Thyroid gland (tissue), 4 donors: ENCODE data around the gene PRKACA.

Experiments
- CTCF ChIP-seq, 6 experiments: fragments of 200-600 bp in 3 of 6; fragments of 450-650 bp in 3 of 6; sonication (generic) in 3 of 6; IDR thresholded peaks; one replicate each; pipeline ENCODE4 v1.5.1; 2016 to 2019; ENCODE audit warnings: antibody characterized with exemption in 6 of 6, mild to moderate bottlenecking in 2 of 6, inconsistent platforms in 1 of 6, moderate library complexity in 1 of 6
- POLR2A ChIP-seq, 2 donors: fragments of 450-650 bp; IDR thresholded peaks; one replicate each; pipeline ENCODE4 v1.6.1; 2017; ENCODE audit warnings: antibody characterized with exemption in 2 of 2, mild to moderate bottlenecking in 2 of 2, moderate library complexity in 1 of 2

GRCh38 chr19:14156971-14157717, 39.6 kb upstream of the PRKACA start:
- TF ChIP-seq CTCF (IDR thresholded peaks at IDR 0.05) (no peak), POLR2A (IDR thresholded peaks at IDR 0.05) (no peak)
